ENCODE results near the gene DDX24.

- TF ChIP-seq, protein P1, sequence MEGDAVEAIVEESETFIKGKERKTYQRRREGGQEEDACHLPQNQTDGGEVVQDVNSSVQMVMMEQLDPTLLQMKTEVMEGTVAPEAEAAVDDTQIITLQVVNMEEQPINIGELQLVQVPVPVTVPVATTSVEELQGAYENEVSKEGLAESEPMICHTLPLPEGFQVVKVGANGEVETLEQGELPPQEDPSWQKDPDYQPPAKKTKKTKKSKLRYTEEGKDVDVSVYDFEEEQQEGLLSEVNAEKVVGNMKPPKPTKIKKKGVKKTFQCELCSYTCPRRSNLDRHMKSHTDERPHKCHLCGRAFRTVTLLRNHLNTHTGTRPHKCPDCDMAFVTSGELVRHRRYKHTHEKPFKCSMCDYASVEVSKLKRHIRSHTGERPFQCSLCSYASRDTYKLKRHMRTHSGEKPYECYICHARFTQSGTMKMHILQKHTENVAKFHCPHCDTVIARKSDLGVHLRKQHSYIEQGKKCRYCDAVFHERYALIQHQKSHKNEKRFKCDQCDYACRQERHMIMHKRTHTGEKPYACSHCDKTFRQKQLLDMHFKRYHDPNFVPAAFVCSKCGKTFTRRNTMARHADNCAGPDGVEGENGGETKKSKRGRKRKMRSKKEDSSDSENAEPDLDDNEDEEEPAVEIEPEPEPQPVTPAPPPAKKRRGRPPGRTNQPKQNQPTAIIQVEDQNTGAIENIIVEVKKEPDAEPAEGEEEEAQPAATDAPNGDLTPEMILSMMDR (conservative IDR thresholded peaks at IDR 0.05): no peak
- TF ChIP-seq EZH2 (IDR thresholded peaks at IDR 0.05; ENCODE audit: low read depth): no peak
Observed at GRCh38 chr14:94018308-94018707, 62.7 kb downstream of the DDX24 start.
